Measurements from ENCODE around the gene AADAC.
"Not testable (repeated sequence)": the region's sequence is repeated elsewhere in the genome, so short reads cannot be mapped to it uniquely, and the experiment has no call there.

The AADAC gene

DNA sequence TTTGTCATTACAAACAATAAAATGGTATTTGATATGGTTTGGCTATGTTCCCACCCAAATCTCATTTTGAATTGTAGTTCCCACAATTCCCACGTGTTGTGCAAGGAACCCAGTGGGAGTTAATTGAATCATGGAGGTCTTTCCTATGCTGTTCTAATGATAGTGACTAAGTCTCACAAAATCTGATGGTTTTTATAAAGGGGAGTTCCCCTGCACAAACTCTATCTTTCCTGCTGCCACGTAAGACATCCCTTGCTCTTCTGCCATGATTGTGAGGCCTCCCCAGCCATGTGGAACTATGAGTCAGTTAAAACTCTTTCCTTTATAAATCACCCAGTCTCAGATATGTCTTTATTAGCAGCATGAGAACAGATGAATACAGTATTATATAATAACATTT is 15.4 kb upstream of the AADAC start:
- DNase-seq = no peak

DNA sequence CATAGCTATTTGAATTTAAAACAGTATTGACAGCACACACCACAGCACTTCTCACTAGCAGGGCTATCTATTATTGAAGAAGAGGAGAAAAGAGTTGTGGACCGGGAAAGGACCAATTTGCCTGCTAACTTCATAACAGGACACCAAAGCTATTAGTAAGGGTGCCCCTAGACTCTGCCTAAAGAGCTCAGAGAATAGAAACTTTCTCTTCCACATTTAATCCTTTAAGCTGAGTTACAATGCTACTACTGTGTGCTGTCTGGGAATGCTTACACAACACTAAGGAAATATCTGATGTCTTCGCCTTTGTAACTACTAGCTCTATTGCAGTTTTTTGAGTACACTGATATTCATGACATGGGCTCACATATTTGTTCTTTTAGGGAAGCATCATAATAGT is 13.5 kb upstream of the AADAC start:
- no peak for DNase-seq

DNA sequence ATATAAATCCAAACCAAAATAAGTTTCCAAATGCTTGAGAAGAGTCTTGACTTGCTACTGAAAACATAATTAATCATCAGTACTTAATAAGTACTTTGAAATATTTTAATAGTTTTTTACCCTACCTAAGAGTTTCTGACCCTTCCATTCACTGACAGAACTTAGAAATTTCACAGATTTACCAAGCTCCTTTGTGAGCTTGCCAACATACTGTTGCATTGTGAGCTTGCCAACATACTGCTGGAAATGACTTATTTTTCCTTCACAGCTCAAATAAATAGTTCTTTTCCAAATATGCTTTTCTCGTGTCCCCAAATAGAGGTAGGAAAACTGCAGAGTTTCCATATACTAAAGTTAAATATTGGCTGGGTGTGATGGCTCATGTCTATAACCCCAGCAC is 9.6 kb upstream of the AADAC start:
- DNase-seq = no peak

DNA sequence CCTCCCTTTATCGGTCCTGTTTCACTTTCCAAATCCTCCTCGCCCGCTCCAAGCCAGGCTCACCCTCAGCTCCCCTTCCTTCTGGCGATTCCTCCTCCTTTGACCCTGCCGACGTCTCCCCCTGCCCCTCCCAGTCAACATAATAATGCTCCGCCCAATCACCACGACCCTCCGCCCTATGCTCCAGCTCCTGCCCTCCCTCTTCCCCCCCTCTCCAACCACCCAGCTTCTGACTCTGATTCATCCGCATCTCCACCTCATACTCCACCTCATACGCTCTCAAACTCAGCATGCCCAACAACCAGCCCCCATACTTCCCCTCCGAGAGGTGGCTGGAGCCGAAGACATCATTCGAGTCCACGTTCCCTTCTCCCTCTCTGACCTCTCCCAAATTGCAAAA is 7.1 kb upstream of the AADAC start:
- no peak for DNase-seq

DNA sequence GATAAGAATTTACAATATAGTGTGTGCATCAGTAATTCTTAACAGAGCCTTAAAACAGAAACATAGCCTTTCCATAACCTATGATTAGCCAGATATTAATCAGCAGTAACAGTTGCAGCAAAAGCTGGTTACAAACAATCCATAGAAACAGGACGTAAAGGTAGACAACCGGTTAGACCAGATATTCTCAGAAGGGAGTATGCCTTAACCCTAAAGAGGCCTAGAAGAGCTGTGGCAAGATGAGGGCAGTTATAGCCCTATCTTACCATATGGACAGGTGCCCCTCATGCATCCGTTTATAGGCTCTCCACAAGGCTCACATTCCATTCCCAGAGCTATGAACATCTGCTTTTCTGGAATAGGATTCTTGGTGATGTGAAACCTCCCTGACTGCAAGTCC is 5.0 kb upstream of the AADAC start:
- not testable (repeated sequence) for DNase-seq

DNA sequence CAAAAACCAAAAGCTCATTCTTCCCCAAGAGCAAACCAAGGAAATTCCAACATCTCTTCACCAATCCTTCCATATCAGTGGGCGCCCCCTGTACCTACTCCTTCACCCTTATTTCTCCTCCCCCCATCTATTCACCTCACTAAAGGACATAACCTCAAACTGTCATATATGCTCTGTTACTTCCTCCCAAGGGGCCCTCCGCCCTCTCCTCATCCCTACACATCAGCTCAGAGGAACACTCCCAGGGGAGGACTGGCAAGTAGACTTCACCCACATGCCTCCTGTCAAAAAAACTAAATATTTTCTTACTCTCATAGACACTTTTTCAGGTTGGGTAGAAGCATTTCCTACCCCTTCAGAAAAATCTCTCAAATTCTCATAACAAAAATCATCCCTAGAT is 2.4 kb upstream of the AADAC start:
- DNase-seq = no peak

DNA sequence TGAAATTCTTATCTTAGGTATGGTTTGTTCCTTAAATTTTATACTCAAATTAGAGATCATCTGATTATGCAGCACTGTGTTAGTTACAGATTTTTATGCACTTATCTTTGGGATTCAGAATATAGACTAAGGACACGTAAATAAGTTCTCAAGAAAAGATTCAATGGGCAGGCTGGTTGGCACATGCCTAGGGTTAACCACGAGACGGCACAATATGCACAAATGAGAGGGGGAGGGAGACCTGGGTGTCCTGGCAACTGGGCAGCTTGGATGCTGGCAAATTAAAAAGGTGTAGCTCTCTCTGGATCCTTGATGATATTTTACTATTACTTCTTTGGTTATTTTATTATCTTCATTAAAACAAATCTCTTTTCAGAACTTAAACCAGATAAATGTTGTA is 672 bp downstream of the AADAC start:
- DNase-seq = no peak

DNA sequence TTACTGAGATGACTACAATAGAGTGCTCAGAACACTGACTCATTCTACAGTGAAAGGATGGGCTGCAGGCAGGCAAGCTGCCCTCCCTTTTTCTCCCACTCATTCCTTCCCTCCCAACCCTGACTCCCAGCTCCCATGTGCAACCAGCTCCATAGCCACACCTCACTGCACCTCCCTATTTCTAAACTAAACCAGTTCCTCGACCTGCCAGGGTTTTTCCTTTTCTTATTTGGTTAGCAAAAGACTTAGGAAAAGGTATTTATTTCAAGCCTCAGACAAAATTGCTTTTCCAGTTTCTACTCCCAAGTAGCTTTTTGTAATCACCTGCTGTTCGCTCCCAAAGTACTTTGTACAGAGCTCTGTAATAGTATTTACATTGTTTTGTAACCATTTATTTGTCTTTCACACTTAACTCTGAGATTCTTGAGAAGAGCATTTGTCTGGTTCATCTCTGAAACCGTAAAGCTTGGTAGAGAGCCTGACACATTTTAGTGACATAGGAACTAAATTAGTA is 2.2 kb downstream of the AADAC start:
- DNase-seq = no peak

DNA sequence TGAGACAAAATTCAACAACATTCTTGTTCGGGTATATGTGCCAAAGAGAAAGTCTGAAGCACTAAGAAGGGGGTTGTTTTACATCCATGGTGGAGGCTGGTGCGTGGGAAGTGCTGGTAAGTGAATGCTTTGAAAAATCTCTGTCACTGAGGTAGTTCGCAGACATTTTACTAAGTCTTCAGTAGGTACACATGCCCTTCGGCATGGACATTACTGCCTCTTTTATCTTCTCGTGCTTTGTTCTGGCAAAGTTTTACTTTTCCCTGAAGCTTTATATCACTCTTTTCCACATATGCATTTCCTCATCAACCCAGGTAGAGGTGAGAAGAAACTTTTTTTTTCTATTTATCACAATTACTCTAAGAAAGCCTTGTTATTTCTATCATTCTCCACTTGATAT is 3.6 kb downstream of the AADAC start:
- no peak for DNase-seq

DNA sequence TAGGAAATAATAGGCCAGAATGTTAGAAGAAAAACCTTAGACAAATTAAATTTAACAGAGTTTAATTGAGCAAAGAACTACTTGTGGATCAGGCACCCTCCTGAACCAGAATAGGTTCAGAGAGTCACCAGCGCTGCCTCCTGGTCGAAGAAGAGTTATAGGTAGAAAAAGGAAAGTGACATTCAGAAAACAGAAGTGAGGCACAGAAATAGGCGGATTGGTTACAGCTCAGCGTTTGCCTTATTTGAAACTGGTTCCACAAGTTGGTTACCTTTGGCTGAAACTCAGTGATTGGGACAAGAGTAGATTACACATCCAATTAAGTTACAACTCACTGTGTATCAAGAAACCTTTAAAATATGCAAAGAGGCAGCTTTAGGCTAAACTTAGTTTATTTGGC is 4.4 kb downstream of the AADAC start:
- DNase-seq = no peak

DNA sequence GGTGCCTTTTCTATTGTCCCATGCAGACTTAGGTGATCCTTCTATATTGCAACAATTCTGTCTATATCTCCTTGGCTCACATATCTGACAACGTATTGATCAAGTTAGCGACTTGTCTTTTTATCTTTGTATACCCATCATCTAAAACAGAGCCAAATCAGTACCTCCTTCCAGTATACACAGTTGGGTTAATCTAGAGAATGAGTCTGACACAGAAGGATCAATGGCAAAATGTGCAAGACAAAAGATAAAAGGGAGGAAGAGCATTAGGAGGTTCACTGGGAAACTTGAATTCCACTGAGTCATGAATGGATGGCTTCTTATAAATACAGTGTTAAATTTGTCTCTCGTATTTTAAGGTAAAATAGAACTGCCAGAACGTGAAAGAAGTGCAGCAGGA is 6.0 kb downstream of the AADAC start:
- no peak for DNase-seq

DNA sequence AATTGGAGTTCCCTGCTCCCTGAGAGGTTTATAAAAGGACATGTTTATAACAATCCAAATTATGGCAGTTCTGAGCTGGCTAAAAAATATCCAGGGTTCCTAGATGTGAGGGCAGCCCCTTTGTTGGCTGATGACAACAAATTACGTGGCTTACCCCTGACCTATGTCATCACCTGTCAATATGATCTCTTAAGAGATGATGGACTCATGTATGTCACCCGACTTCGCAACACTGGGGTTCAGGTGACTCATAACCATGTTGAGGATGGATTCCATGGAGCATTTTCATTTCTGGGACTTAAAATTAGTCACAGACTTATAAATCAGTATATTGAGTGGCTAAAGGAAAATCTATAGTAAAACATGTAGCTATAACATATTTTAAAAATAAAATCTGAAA is 13.9 kb downstream of the AADAC start:
- no peak for DNase-seq

DNA sequence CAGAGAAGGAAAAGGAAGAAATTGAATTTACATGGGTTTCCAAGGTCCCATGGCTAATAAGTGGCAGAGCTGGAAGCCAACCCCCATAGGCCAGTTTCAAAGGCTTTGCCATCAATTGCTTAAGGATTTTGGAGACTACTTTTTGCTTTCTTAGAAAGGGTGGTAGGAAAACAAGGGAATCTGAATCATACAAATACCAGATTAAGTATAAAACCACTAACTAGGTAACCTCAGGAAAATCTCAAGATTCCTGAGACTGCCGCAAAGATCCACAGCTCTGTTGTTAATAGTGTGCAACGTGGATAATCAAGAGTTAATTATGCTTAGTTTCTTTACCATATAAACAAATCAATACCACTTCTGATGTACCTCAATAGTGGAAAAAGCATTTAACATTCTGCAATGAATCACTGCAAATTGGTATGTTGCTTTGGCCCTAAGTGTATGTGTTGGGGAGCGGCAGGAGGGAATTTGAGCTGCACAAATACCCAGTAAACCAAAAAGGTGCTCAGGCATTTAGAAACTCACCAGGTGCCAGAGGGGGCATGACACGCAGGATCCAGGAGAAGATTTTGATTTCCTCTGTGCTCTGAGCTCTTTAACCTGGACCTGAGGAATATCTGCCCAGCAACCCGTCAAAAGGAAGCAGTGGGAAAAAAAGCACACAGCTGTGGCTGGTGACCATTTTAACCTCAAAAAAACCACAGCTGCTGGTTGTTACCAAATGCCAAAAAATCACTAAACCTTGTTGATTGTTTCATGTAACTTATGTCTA is 22.0 kb downstream of the AADAC start:
- DNase-seq = no peak

DNA sequence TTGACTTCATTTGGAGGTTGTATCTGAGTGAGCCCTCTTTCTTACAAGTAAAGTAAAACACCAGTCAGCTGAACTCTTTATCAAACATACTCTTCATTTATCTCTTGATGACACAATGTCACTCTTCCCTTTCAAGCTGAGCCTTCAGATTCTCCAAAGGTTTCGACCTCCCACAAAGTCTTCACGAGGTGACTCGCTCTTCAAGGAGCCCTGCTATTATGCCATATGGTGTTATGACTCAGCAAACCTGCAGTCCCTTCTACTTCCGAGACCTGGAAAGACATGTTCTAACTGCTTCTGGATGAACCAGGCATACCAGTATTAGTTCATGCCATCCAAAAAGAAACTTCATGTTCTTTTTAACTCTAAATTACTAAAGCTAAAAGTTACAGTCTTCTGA is 23.1 kb downstream of the AADAC start:
- DNase-seq = peak in 1 of 2 experiments; percentile 14

DNA sequence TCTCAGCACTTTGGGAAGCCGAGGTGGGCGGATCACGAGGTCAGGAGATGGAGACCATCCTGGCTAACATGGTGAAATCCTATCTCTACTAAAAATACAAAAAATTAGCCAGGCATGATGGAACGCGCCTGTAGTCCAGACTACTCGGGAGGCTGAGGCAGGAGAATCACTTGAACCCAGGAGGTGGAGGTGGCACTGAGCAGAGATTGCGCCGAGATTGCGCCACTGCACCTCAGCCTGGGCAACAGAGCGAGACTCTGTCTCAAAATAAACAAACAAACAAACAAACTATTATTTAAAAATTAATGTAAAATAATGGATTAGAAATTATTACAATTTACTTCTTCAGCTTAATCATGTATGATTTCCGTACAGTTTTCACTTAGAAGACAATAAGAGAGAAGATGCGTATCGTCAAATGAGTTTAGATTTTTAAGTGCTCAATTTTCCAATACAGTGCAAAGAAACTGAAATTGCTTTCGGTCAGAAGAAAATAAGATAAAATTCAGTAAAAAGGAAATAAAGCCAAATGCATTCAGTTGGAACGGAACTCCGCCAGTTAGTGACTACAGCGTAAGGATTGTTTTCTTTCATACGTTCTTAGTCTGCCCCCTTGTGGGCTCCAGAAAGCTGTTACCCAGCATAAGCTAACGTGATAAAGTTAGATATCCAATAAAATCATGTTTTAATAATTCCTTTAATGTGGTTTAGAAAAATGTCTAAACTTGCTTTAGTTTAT is 24.8 kb downstream of the AADAC start:
- DNase-seq = peak; percentile 88 to 89

DNA sequence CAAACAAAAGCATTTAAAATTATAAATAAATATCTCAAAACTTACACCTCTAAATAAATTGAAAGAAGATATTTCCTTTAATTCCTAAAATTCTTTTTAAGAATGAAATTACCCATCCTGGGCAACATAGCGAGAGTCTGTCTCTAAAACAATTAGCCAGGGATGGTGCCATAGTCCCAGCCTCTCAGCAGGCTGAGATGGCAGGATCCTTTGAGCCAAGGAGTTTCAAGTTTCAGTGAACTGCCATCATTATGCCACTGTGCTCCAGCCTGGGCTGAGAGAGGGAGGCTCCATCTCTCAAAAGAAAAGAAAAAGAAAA is 25.4 kb downstream of the AADAC start:
- no peak for DNase-seq

DNA sequence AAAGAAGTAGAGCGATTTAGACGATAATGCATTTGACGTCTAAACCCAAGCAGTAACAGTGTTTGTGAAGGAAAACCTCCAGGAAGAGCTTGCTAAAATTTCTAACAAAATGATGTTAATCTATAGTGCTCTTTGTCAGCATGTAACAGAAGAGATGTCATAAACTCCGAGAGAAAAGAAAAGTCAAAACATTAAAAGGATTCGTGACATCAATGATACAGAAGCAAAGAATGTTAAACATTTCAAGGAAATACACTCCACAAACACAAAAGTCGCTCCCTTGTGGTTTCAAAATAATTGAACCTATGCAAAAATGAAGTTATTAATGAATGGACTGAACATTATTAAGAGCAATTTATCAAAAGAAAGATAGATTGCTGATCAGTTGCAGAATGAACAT is 27.9 kb downstream of the AADAC start:
- no peak for DNase-seq

DNA sequence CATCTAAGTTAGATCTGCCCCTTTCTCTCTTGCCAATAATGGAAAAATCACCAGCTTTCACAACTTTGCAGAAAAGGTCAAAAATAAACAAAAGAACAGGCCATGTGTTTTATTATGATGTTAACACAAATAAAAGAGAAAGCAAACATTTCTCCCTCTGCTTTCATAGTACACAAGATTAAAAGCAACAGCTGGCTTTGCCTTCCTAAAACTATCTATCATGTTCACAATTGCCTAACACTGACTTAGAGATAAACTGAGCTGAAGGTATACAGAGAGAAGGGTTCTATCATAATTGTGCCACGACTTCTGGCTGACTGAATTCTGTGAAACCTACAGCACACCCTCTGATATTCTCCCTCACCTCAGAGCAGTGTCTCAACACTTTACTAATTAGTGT is 29.4 kb downstream of the AADAC start:
- DNase-seq = no peak

DNA sequence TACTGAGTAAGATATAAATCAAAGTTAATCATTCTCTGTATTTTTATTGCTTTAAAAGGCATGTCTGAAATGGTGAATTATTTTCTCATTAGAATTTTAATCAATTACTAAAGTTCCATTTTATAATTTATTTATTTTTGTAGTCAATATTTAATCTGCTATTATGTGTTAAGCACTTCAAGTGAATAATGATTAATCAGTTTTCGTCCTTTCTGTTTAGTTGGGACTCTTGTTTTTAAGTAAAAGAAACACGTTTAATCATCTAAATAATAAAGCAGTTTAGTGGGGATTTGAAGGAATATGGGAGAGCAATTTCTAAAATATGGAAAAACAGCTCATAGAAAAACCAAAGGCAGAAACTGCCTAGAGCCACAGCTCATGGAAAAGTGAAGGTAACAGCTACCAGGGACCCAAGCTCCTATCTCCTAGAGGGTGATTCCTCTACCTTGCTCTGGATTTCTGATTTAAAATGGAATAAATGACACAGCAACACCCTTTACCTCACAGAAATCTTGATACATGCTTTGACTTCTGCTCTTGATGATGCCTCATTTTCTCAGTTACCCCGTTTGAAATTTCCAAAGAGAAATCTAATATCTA is 31.5 kb downstream of the AADAC start:
- DNase-seq = no peak

DNA sequence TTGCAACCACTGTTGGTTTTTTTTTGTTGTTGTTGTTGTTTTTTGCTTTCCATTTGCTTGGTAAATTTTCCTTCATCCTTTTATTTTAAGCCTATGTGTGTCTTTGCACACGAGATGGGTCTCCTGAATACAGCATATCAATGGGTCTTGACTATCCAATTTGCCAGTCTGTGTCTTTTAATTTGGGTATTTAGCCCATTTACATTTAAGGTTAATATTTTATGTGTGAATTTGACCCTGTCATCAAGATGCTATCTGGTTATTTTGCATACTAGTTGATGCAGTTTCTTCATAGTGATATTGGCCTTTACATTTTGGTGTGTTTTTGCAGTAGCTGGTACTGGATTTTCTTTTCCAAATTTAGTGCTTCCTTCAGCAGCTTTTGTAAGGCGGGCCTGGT is 36.1 kb downstream of the AADAC start:
- DNase-seq = not testable (repeated sequence)

DNA sequence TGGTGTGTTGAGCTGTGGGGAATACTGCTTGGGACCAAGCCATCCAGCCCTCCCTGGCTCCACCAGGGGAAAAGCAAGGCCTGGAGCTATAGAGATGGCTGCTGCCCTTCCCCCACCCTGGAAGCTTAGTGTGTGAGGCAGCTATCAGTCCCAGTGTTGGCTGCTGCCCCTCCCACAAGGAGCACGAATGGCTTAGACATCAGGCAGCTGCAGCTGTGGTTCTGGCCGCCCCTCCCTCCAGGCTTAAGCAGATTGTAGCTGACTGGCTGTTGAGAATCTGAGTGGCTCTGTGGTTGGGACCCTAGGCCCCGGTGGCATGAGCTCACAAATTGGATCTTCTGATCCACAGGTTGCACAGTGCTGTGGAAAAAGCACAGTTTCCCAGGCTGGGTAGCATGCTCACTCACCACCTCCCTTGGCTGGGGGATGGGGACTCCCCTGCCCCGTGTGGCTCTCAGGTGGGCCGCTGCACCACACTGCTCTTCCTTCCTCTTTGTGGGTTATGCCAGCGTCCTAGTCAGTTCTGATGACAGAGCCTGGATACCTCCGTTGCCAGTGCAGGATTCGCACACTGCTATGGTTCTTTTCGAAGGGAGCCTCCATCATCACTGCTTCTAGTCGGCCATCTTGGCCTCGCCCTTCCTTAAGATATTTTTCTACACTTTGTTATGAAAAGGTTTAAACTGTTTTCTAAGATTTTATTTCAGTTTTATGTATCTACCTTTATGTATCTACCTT is 38.3 kb downstream of the AADAC start:
- no peak for DNase-seq

DNA sequence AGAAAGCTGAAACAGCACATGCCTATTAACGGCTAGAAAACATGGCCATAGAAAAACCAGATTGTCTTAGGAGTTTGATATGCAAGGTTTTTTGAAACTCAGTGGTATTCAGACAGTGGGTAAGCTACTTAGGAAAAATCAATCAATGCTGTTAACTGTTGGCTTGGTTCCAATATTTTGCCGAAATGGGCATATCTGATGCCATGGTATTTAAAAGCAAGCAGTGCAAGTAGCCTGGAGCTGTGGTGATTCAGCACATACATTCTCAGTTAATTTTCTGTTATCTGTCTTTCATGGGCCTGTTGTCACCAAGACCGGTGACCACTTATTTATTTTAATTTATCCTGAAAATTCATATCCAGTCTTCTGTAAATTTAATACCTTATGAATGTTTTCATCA is 42.2 kb downstream of the AADAC start:
- no peak for DNase-seq

DNA sequence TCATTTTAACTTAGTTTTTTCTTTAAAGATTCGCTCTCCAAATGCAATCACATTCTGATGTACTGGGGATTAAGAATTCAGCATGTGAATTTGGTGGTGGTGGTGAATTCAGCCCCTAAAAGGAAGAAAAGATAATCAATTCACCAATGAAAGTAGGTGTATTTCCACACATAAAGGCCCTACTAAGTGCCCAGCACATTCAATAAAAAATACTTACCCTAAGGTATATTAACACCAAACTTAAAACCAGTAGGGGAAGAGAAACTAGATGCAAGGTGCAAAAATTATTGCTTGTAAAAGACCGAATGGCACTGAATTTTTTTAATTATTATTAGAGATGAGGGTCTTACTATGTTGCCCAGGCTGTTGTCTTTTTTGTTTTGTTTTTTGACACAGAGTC is 42.7 kb downstream of the AADAC start:
- no peak for DNase-seq
